ENCODE measurements around the gene RALGPS2. TPM values are rescaled to one million over a fixed set of nuclear protein-coding genes. Genes with fewer than 3 reads are reported as not detected.

RALGPS2 gene
- total and polyA plus RNA-seq, 2 of the 13 experiments (the other 11 are each of a cell fraction or from before 2014, with no cell fraction given), result 15.6 to 36.0 TPM

- no peaks in the 10 kb centered on the region for H3K27me3 ChIP-seq (ENCODE audit: control insufficient read depth in 1 of 2, insufficient read depth in 2 of 2, low read length in 2 of 2)
- no peak overlapping the region for H3K27ac ChIP-seq (ENCODE audit: extremely low read length, insufficient read depth, low read length)
- H3K4me2 ChIP-seq (ENCODE audit: low read depth, low read length), result no peak overlapping the region
- 0 out of 2 replicates have a peak, but pooled peaks cover 8% of the 10 kb centered on the region for H4K20me1 ChIP-seq (ENCODE audit: insufficient read depth, low read length)
- ATAC-seq (no peak), FAIRE-seq (no peak), DNase-seq (ENCODE audit: low spot score) (no peak)
- ChIA-PET CTCF (ENCODE audit: low intra/inter-chr PET ratio, low total read pairs) (no interaction called here), POLR2A (interaction anchor here (2.8 kb wide), 1 partner anchor 207 kb away, joined by 12 read pairs; no protein-coding TSS in a partner anchor)
- no peaks in the 10 kb centered on the region for H3K9me3 ChIP-seq (ENCODE audit: low read length)
- no peak overlapping the region for H3K9ac ChIP-seq (ENCODE audit: insufficient read depth, low read depth, low read length)
- H3K36me3 ChIP-seq (replicated peaks in 1 of 2; ENCODE audit: control insufficient read depth in 1 of 2, insufficient read depth in 2 of 2, low read length in 2 of 2), result no peaks in the 10 kb centered on the region
- no peak overlapping the region for H2AFZ ChIP-seq (ENCODE audit: low read length)
- intact Hi-C loops (cut with micrococcal nuclease; ENCODE audit: unreplicated experiment) (no loop called here), in situ Hi-C loops (cut with HindIII; ENCODE audit: extremely low pct_ligation_motif_present, low pct_unique_long_range_greater_than_20kb) (loop anchor here (5.0 to 25.0 kb wide), 3 partner anchors 217 to 613 kb away; partner anchors contain the start of gene AXDND1)
- no TSS peak for BruUV-seq (replicated peaks)
- 96% methylated on average over 5 of the region's 5 CpGs for WGBS (ENCODE audit: low lambda C conversion rate)
- H3K79me2 ChIP-seq (ENCODE audit: insufficient read depth, low read length), result peaks cover 9% of the 10 kb centered on the region
- no peak overlapping the region for H3K4me3 ChIP-seq (replicated peaks in 1 of 3; ENCODE audit: insufficient read depth in 1 of 3, low read depth in 2 of 3, low read length in 3 of 3)
- TF ChIP-seq PAWR (CRISPR knock-in tag; IDR thresholded peaks at IDR 0.05; ENCODE audit: borderline replicate concordance), result no peak
- TF ChIP-seq, protein P1, sequence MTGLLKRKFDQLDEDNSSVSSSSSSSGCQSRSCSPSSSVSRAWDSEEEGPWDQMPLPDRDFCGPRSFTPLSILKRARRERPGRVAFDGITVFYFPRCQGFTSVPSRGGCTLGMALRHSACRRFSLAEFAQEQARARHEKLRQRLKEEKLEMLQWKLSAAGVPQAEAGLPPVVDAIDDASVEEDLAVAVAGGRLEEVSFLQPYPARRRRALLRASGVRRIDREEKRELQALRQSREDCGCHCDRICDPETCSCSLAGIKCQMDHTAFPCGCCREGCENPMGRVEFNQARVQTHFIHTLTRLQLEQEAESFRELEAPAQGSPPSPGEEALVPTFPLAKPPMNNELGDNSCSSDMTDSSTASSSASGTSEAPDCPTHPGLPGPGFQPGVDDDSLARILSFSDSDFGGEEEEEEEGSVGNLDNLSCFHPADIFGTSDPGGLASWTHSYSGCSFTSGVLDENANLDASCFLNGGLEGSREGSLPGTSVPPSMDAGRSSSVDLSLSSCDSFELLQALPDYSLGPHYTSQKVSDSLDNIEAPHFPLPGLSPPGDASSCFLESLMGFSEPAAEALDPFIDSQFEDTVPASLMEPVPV (CRISPR knock-in tag; IDR thresholded peaks at IDR 0.05), result no peak
- TF ChIP-seq GTF2F1 (IDR thresholded peaks at IDR 0.05; ENCODE audit: low read length), result no peak
- no peak for TF ChIP-seq ZMYM3 (CRISPR knock-in tag; IDR thresholded peaks at IDR 0.05)
- no peak for TF ChIP-seq GATA4 (IDR thresholded peaks at IDR 0.05; ENCODE audit: borderline replicate concordance, low read depth)
- TF ChIP-seq, protein P2, sequence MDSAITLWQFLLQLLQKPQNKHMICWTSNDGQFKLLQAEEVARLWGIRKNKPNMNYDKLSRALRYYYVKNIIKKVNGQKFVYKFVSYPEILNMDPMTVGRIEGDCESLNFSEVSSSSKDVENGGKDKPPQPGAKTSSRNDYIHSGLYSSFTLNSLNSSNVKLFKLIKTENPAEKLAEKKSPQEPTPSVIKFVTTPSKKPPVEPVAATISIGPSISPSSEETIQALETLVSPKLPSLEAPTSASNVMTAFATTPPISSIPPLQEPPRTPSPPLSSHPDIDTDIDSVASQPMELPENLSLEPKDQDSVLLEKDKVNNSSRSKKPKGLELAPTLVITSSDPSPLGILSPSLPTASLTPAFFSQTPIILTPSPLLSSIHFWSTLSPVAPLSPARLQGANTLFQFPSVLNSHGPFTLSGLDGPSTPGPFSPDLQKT (CRISPR knock-in tag; IDR thresholded peaks at IDR 0.05; ENCODE audit: borderline replicate concordance), result no peak
- TF ChIP-seq, protein P3, sequence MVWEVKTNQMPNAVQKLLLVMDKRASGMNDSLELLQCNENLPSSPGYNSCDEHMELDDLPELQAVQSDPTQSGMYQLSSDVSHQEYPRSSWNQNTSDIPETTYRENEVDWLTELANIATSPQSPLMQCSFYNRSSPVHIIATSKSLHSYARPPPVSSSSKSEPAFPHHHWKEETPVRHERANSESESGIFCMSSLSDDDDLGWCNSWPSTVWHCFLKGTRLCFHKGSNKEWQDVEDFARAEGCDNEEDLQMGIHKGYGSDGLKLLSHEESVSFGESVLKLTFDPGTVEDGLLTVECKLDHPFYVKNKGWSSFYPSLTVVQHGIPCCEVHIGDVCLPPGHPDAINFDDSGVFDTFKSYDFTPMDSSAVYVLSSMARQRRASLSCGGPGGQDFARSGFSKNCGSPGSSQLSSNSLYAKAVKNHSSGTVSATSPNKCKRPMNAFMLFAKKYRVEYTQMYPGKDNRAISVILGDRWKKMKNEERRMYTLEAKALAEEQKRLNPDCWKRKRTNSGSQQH (CRISPR knock-in tag; IDR thresholded peaks at IDR 0.05; ENCODE audit: low read depth), result no peak
- no peak for TF ChIP-seq KAT8 (CRISPR knock-in tag; IDR thresholded peaks at IDR 0.05)
- TF ChIP-seq ZNF562 (CRISPR knock-in tag; IDR thresholded peaks at IDR 0.05; ENCODE audit: borderline replicate concordance), result no peak
- TF ChIP-seq ZNF496 (CRISPR knock-in tag; IDR thresholded peaks at IDR 0.05; ENCODE audit: insufficient replicate concordance), result no peak
- H3K4me1 ChIP-seq (ENCODE audit: insufficient read depth, low read length), result peaks cover 31% of the 10 kb centered on the region
Observed at GRCh38 chr1:178749581-178750166, 24.6 kb downstream of the RALGPS2 start.

All from HepG2 (cell line).